NCI-H2029 (cell line): ENCODE results near the gene PDIA2.
A peak's percentile ranks its signal among the peaks of the same experiment; 100 is the strongest.

ENCODE experiments used
- DNase-seq: peaks from one replicate; lab custom pipeline; 2025; lab: John Stamatoyannopoulos, UW

PDIA2 gene

DNA sequence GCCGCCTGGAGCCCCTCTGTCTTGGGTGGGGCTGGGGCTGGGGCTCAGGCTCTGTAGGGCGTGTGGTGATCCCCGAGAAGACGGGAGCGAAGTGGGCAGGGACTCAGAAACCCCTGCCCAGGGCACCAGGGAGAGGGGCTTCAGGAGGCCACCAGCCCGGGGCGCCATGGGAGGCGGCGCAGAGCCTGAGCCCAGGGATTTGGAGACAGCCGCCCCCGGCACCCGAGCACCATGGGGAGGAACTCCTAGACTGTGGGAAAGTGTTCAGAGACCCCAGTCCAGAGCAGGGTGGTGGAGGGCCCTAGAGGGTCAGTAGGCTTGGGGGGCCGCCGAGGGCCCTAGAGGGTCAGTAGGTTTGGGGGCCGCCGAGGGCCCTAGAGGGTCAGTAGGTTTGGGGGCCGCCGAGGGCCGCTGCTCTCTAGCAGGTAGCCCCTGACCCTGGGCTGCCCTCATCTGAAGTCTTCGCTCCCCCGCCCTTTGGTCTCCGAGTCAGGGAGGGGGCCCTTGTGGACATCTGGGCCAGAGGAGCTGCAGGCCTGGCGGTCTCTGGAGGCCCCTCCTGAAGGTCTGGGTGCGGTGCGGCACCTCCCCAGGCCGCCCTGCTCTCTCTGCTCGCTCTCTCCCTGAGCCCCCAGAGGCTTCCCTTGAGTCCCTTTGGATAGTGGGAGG lies 1.8 kb upstream of the PDIA2 start:
- DNase-seq: no peak

DNA sequence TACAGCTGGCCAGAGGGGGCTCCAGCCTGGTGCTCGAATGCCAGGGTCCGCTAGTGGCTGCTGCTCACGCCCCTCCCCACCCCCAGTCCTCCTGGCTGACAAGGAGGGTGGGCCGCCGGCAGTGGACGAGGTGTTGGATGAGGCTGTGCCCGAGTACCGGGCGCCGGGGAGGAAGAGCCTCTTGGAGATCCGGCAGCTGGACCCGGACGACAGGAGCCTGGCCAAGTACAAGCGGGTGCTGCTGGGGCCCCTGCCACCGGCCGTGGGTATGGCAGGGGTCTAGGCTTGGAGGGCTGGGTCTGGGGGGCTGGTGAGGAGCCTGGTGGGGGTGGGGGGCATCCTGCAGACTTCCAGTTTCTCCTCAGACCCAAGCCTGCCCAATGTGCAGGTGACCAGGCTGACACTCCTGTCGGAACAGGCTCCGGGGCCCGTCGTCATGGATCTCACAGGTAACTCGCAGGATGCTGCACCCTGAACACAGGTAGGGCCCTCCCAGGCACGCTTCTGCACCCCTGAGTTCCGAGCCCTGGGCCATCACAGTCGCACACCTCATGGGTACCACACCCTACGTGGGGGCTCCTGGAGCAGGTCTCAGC lies 1.2 kb upstream of the PDIA2 start:
- DNase-seq: no peak

DNA sequence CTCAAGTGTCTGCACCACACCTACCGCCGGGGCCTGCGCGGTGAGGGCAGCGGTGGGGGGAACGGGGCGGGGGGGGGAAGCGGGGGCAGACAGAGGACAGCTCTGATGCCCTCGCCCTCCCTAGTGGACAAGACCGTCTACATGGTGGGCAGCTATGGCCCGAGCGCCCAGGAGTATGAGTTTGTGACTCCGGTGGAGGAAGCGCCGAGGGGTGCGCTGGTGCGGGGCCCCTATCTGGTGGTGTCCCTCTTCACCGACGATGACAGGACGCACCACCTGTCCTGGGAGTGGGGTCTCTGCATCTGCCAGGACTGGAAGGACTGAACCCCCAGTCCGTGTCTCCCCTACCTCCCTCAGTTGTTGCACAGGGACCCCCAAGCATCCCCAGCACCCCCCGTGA lies 473 bp upstream of the PDIA2 start:
- DNase-seq: no peak

- DNase-seq: no peak
These were observed 1.5 kb downstream of the PDIA2 start for GRCh38 chr16:284204-285120.

DNA sequence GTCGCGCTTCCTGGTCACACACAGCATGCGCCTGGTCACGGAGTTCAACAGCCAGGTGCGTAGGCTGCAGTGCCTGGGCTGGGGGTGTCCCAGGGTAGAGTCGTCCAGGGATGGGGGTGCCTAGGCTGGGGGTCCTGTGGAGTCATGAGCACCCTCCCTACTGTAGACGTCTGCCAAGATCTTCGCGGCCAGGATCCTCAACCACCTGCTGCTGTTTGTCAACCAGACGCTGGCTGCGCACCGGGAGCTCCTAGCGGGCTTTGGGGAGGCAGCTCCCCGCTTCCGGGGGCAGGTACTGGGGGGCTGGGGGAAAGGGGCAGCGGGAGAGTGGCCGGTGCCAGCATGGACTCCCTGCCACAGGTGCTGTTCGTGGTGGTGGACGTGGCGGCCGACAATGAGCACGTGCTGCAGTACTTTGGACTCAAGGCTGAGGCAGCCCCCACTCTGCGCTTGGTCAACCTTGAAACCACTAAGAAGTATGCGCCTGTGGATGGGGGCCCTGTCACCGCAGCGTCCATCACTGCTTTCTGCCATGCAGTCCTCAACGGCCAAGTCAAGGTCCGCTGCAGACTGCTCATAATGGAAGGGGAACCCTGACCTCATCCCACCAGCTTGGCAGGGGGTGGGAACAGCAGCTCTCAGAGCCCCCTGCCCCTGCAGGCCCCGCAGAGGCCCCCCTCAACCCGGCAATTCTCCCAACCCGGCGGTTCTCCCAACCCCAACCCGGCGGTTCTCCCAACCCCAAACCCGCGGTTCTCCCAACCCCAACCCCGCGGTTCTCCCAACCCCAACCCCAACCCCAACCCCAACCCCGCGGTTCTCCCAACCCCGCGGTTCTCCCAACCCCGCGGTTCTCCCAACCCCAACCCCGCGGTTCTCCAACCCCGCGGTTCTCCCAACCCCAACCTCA lies 2.4 kb downstream of the PDIA2 start:
- no peak for DNase-seq

DNA sequence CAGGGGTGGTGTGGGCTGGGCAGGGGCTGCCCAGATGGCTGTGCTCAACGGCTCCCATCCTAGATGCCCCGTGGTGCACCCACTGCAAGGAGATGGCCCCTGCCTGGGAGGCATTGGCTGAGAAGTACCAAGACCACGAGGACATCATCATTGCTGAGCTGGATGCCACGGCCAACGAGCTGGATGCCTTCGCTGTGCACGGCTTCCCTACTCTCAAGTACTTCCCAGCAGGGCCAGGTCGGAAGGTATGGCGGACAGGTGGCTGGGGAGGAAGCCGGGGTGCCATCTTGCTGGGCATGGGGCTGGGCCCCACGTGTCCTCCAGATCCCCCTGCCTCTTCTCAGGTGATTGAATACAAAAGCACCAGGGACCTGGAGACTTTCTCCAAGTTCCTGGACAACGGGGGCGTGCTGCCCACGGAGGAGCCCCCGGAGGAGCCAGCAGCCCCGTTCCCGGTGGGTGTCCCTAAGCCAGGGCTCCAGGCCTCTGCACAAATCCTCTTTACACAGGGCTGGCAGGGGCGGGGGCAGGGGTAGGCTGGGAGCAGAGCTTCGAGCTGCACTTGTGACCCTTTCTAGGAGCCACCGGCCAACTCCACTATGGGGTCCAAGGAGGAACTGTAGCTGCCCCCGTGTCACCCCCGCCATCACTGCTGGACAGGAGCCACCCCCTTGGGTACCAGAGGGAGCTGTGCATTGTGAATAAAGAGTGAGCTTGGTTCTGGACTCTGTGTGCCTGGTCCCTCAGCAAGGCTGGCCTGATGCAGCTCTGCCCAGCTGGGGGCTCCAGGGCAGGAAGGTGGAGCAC lies 3.7 kb downstream of the PDIA2 start:
- no peak for DNase-seq

DNA sequence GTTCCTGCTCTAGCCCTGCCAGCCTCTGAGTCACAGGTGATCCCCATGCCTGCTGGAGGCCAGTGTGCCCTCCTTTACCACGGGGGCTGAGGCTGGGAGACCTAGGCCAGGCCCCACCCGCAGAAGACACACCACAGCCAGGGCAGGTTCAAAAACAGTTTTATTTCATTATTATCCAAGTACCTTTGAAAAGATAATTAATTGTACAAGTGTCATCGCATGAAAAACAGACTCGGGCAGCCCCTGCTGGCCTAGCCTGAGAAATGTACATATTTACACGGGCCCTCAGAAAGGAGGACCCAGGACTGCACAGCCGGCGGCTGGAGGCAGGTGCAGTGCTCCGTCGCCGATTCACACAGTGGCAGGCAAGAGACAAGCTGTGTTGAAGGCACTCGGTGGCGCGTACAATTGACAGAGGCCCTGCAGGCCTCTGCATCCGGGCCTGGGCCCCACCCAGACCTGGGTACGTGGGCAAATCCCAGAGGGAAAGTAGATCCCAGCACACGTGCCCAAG lies 4.4 kb downstream of the PDIA2 start:
- DNase-seq: peak; percentile 45

DNA sequence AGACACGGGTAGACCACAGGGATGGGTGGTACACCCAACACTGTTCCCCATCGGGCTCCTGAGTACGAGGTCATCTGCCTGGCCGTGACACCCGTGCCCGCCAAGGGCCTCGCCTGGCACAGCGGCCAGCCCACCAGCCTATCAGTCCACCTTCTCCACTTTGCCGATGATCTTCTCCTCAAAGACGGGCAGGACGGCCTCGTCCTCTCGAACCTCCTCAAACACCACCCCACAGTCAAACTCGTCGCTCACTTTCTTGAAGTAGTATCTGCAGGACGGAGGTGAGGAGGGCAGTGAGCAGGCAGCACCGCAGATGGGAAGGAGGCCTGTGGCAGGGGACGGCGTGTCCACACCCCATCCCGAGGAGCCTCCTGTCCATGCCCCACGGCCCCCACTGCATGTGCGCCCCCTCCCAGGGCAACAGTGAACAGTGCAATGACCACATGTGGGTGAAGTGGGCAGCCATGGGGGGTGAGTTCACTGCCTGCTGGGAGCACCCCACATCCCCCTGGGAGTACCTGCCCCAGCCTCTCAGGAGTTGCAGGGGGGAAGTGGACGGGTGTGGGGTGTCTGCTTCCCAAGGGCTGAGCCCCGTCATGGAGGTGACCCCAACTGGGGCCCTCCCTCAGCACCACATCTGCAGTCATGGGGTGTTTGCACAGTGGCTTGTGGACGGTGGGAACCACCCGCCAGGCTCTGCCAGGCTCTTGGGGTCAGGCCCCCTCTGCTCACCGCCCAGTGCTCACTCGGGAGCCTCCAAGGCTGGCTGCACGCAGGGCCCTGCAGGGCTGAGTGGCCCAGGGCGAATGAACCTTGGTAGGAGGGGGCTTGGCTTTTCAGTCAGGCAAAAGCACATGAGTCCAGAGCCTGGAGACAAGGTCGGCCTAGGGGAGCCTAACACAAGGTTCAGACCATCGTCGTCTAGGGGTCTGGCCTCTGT lies 5.3 kb downstream of the PDIA2 start:
- DNase-seq: no peak

DNA sequence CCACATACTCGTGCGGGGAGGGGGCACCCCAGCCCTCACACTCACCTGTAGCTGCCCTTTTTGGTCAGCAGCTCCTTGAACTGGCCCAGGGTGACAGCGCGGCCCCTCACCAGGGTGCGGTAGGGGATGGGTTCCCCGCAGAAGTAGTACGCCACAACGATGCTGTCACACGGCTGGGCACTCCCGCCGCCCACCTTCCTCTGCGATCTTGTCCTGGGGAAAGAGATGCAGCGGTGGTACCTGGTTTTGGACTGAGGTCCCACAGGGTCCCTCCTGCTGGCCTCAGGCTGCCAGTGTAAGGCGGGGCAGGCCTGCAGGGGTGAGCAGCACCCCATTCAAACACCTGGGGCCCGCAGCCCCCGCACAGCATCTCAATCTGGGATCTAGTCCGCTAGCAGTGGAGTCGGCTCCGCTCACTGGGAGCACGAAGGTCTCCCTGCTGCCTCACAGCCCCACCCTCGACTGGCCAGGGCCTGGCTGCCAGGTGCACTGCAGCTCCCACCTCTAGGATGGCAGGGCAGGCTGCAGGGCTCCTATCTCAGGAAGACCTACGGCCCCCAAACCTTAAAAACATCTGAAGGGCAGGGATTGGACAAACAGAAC lies 6.5 kb downstream of the PDIA2 start:
- DNase-seq: no peak

DNA sequence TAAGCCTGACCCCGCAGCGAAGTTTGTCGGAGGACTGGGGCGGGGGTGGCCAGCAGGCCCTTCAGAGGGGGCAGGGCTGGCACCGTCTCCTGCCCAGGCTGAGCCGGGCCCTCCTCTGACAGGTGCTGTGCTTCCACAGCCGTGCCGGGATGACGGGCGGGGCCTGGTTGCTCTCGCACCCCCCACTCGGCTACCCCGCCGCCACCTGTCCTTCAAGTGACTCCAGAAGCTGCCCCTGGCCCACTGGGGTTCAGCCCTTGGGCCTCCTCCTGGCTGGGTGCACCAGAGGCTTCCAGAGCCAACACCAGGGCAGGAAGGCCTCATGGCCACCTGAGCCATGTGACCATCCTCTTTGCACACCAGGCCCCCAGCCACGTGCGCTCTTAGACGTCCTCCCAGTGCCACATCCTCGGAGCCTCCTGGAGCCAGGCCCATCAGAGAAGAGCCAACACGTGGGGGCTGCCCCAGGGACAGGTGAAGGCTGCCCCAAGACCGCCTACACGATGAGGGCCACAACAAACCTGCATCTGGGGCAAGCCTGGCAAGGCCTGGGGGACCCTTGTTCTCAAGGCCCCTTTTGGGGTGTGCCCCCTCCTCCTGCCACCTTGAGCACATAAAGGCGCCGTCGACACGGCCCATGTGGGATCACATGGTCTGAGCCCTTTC lies 7.2 kb downstream of the PDIA2 start:
- no peak for DNase-seq

- DNase-seq: no peak
These were observed 7.9 kb downstream of the PDIA2 start for GRCh38 chr16:290681-291405.

DNA sequence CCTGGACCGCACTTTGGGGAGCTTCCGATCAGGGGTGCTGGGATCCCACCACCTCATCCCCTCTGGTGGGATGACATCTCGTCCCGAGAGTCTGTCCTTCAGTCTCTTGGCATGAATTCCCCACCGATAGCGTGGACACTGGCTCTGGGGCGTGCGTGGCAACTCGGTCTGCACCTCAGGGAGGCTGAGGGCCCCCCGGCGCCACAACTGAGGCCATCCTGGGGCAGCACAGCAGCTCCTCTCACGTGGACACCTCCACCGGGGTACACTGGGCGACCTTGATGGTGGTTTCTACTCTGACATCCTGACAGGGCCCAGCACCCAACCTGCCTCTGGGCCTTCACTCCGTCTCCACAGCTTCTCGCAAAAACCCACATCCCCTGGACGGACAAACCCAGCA lies 8.6 kb downstream of the PDIA2 start:
- DNase-seq: no peak

DNA sequence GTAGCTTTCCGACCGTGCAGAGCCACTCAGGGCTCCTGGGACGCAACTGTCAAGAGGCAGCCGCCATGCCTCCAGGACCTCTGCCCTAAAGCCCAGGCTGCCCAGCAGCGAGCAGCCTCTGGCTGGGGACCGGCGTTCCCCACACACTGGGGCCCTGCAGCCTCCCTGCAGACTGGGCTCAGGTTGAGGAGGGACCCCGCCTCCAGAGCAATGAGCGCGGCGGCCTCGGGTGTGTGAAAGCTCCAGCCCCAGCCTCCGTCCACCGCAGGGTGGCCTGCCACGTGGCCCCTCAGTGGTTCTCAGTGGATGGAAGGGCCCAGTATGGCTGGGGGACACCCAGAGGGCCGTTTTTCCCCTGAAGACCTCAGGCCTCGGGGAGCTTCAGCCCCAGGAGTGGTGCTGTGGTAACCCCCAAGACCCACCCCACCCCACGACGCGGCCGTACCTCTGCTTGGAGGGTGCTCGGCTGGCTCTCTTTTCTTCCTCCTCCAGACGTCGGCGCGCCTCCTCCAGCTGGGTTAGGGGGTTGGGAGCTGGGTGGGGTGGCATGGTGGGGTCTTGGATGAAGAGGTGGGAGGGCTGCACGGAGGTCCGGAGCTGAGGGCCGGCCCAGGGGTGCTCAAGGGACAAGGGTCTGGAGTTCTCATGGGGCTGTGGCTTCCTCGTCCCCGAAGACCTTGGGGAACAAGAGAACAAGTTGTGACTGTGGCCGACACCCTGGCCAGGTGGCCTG lies 10.2 kb downstream of the PDIA2 start:
- DNase-seq: no peak

DNA sequence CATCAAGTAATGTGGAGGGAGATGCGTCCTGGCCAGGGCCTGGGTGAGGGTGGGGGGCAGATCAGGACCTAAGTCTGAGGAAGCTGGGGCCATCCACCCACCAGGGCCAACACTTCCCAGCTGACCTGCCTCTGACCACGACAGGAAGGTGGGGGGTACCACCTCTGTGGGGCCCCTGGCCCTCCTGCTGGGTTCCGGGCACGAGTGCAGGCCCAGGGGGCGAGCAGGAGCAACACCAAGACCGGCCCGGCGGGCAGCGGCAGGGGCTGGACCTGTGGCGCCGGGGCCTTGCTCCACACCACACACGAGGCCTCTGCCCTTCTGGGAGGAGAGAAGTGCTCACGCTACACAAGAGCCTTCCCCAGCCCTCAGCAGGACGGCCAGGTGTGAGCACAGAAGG lies 13.3 kb downstream of the PDIA2 start:
- no peak for DNase-seq

- DNase-seq: no peak
These were observed 14.0 kb downstream of the PDIA2 start for GRCh38 chr16:296806-297510.

DNA sequence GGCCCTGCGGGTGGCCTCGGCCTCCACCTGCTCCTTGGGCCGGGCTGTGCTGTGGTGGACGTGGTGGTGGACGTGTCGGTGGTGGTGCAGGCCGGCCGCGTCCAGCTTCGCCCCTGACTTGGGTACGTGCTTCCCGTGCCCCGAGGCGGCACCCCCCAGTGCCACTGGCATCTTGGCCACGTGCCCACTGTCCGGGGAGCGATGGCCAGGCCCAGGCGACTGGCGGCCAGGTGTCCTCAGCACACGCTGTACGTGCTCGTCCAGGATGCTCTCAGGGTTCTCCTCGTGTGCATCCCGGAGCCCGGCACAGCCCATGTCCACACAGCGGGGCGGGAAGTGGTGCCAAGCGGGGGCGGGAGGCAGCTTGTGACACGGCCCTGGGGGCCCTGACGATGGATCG lies 14.9 kb downstream of the PDIA2 start:
- no peak for DNase-seq

GRCh38 chr16:301235-301634 lies 18.3 kb downstream of the PDIA2 start:
- DNase-seq: no peak
